H1 (cell line): ENCODE data around the gene EPM2A.

ENCODE experiments used
- BACH1 ChIP-seq: IDR thresholded peaks from 2 replicates; pipeline ENCODE4 v1.6.1; 2012; ENCODE audit warnings: low read length, improper control_type of control experiment
- BCL11A ChIP-seq, 2 experiments: IDR thresholded peaks; one replicate each; pipeline ENCODE4 v1.6.1; 2011; ENCODE audit warnings: low read depth in 2 of 2, low read length in 2 of 2, mild to moderate bottlenecking in 2 of 2
- EP300 ChIP-seq, 2 experiments: IDR thresholded peaks; 1 replicate in 1 of 2; 2 replicates in 1 of 2; pipeline ENCODE4 v1.6.1; 2011 to 2012; ENCODE audit warnings: low read depth in 2 of 2, low read length in 2 of 2, mild to moderate bottlenecking in 2 of 2, borderline replicate concordance in 1 of 2, inconsistent platforms in 1 of 2, moderate library complexity in 1 of 2
- EZH2 ChIP-seq: fragments of 200-600 bp; sonication (generic); IDR thresholded peaks from 2 replicates; pipeline ENCODE4 v1.7.1; 2012; ENCODE audit warnings: low read depth, mild to moderate bottlenecking, moderate library complexity, low read length, inconsistent platforms; ENCODE audit not compliant: severe bottlenecking
- POLR2A ChIP-seq, 2 experiments: IDR thresholded peaks; 1 replicate in 1 of 2; 2 replicates in 1 of 2; pipeline ENCODE4 v1.6.1; 2011; ENCODE audit warnings: low read depth in 2 of 2, low read length in 2 of 2, mild to moderate bottlenecking in 2 of 2; ENCODE audit errors: control extremely low read depth in 1 of 2
- RAD21 ChIP-seq, 2 experiments: IDR thresholded peaks in 1 of 2; conservative IDR thresholded peaks in 1 of 2; 2 replicates each; pipeline ENCODE4 v1.6.1; 2011; ENCODE audit warnings: low read depth in 2 of 2, low read length in 2 of 2, improper control_type of control experiment in 1 of 2, inconsistent platforms in 1 of 2, mild to moderate bottlenecking in 1 of 2, moderate library complexity in 1 of 2
- RBBP5 ChIP-seq: IDR thresholded peaks from 2 replicates; pipeline ENCODE4 v1.7.1; 2012; ENCODE audit warnings: low read depth, mild to moderate bottlenecking, inconsistent platforms, low read length, moderate library complexity, borderline replicate concordance
- RXRA ChIP-seq: IDR thresholded peaks from 2 replicates; pipeline ENCODE4 v1.6.1; 2011; ENCODE audit warnings: low read depth, mild to moderate bottlenecking, low read length, moderate library complexity; ENCODE audit not compliant: insufficient read depth
- TAF1 ChIP-seq: IDR thresholded peaks from 2 replicates; pipeline ENCODE4 v1.6.1; 2011; ENCODE audit warnings: mild to moderate bottlenecking, low read depth, low read length
- TF ChIP-seq, protein P1 (sequence below), 3 experiments: IDR thresholded peaks; 1 replicate in 2 of 3; 2 replicates in 1 of 3; pipeline versions ENCODE4 v1.5.1 to v1.6.1; 2011; ENCODE audit warnings: low read length in 3 of 3, mild to moderate bottlenecking in 3 of 3, inconsistent platforms in 2 of 3, low read depth in 1 of 3, moderate library complexity in 1 of 3; ENCODE audit not compliant: insufficient read depth in 1 of 3; ENCODE audit errors: control extremely low read depth in 1 of 3
- TF ChIP-seq, protein P2 (sequence below): IDR thresholded peaks from 2 replicates; pipeline ENCODE4 v1.6.1; 2012; ENCODE audit warnings: low read length, inconsistent platforms

DNA sequence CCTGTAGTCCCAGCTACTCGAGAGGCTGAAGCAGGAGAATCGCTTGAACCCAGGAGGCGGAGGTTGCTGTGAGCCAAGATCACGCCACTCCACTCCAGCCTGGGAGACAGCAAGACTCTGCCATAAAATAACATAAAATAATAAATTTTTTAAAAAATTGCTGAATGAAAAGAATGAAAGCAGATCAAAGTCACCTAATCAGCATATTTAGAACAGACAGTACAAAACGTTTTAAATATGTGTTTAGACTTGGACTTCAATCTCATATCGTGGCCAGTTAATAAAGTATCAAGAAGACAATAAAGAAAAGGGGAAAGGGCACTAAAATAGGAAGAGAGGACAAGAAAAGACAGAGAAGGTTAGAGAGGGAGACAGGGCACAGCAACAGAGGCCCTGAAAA, 74.6 kb downstream of the EPM2A start:
- TF ChIP-seq BACH1 (no peak), BCL11A (IDR thresholded peaks at IDR 0.05; ENCODE audit: low read depth in 2 of 2, low read length in 2 of 2) (no peak), RBBP5 (no peak), RAD21 (IDR thresholded peaks at IDR 0.05 in 1 of 2, conservative IDR thresholded peaks at IDR 0.05 in 1 of 2; ENCODE audit: low read depth in 2 of 2, low read length in 2 of 2) (no peak), TAF1 (no peak), RXRA (no peak), EZH2 (no peak), EP300 (IDR thresholded peaks at IDR 0.05; ENCODE audit: borderline replicate concordance in 1 of 2, low read depth in 2 of 2, low read length in 2 of 2) (no peak), POLR2A (IDR thresholded peaks at IDR 0.05; ENCODE audit: control extremely low read depth in 1 of 2, low read depth in 2 of 2, low read length in 2 of 2) (no peak)
- TF ChIP-seq, protein P1, sequence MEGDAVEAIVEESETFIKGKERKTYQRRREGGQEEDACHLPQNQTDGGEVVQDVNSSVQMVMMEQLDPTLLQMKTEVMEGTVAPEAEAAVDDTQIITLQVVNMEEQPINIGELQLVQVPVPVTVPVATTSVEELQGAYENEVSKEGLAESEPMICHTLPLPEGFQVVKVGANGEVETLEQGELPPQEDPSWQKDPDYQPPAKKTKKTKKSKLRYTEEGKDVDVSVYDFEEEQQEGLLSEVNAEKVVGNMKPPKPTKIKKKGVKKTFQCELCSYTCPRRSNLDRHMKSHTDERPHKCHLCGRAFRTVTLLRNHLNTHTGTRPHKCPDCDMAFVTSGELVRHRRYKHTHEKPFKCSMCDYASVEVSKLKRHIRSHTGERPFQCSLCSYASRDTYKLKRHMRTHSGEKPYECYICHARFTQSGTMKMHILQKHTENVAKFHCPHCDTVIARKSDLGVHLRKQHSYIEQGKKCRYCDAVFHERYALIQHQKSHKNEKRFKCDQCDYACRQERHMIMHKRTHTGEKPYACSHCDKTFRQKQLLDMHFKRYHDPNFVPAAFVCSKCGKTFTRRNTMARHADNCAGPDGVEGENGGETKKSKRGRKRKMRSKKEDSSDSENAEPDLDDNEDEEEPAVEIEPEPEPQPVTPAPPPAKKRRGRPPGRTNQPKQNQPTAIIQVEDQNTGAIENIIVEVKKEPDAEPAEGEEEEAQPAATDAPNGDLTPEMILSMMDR (IDR thresholded peaks at IDR 0.05; ENCODE audit: control extremely low read depth in 1 of 3, insufficient read depth in 1 of 3, low read depth in 1 of 3, low read length in 3 of 3): no peak
- TF ChIP-seq, protein P2, sequence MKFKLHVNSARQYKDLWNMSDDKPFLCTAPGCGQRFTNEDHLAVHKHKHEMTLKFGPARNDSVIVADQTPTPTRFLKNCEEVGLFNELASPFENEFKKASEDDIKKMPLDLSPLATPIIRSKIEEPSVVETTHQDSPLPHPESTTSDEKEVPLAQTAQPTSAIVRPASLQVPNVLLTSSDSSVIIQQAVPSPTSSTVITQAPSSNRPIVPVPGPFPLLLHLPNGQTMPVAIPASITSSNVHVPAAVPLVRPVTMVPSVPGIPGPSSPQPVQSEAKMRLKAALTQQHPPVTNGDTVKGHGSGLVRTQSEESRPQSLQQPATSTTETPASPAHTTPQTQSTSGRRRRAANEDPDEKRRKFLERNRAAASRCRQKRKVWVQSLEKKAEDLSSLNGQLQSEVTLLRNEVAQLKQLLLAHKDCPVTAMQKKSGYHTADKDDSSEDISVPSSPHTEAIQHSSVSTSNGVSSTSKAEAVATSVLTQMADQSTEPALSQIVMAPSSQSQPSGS: no peak
